HG03066 (cell line): ENCODE data around the gene LPIN3.
"Not testable (repeated sequence)": the region's sequence is repeated elsewhere in the genome, so short reads cannot be mapped to it uniquely, and the experiment has no call there.

Source experiments
- ATAC-seq: cut with Tn5 transposase; IDR thresholded peaks from one replicate; pipeline ENCODE4 v1.9.1; 2021; ENCODE audit warnings: low read depth; ENCODE audit not compliant: unreplicated experiment

The LPIN3 gene, protein sequence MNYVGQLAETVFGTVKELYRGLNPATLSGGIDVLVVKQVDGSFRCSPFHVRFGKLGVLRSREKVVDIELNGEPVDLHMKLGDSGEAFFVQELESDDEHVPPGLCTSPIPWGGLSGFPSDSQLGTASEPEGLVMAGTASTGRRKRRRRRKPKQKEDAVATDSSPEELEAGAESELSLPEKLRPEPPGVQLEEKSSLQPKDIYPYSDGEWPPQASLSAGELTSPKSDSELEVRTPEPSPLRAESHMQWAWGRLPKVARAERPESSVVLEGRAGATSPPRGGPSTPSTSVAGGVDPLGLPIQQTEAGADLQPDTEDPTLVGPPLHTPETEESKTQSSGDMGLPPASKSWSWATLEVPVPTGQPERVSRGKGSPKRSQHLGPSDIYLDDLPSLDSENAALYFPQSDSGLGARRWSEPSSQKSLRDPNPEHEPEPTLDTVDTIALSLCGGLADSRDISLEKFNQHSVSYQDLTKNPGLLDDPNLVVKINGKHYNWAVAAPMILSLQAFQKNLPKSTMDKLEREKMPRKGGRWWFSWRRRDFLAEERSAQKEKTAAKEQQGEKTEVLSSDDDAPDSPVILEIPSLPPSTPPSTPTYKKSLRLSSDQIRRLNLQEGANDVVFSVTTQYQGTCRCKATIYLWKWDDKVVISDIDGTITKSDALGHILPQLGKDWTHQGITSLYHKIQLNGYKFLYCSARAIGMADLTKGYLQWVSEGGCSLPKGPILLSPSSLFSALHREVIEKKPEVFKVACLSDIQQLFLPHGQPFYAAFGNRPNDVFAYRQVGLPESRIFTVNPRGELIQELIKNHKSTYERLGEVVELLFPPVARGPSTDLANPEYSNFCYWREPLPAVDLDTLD

DNA sequence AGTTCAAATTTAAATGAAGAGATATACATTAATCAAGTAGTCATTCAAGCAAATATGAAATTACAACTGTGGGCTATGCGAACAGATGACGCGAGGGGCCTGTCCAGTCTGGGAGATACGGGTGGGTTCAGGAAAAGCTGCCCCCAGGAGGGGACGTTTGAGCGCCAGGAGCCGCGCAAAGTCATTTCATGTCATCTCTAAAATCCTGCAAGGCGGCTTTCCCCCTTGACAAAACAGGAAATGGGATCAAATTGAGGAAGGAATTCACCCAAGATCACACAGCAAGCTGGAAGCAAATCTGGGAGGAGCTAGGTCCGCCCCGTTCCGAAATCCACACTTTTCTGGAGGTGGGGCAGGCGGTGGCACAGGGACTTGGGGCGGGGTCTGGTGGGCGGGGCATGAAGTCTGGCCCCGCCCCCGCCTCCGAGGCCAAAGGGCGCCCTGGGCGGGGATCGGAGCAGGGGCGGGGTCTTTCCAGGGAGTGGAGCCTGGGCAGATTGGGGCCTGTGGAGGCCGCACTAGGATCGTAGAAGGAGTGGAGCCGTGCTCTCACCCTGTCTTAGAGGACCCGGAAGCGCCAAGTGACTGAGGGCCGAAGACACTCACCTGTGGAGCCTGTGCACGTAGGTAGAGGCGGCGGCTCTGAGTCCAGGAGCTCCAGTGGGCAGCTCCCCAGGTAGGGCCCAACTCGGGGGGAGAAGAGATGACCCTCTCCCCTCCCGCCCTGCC is at the start of gene LPIN3:
Gene LPIN3 (plus strand): TSS at position 495 of the 729 bp plus-strand sequence. CDS start 4,983 bp downstream, outside the sequence.
- no peak for ATAC-seq

DNA sequence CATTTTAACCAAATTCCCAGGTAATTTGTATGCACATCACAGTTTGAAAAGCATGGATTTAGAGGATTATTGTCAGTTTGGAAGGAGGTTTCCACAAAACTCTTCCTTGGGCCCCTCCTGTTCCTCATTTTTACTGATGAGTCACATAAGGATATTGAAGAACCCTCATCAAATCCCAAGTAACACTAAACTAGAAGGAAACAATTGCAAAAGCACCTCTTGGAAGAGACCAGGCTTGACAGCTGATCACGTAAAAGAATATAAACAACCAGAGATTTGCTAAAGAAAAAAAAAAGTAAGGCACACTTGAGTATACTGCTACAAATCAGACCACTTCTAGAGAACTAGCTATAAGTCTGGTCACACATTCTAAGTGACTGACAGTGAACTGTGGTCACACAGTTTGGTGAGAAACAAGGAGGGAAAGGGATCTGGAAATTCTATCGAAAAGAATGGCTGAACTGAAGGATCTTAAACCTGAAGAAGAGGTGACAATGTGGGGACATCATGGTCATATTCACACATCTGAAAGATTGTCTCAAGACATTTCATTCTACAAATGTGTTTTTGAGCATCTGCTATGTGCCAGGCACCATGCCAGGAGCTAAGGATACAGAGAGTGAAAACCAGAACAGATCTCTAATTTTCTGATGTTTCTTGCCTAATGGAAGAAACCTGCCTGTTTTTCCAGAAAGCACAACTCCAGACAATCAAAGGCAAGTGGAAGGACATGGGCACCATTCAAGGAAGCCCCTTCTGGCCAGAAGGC is 47.2 kb upstream of the LPIN3 start:
- ATAC-seq = no peak

DNA sequence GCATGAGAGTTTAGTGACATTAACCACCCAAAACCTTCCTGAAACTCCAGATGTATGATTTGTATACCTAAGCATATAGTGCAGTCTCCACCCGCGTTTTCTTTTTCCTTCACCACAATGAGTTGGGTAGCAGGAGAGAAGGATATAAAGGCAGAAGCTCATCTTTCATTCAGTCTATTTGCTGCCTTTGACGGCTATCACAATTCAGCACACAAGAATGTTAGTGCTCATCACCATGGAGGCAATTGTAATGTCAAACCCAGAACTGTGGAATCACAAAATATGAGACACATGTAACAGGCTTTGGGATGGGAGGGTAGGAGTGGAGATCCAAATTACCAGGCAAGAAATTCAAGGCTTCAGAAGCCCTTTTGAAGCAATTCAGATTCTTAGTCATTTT is 40.7 kb upstream of the LPIN3 start:
- ATAC-seq = no peak

DNA sequence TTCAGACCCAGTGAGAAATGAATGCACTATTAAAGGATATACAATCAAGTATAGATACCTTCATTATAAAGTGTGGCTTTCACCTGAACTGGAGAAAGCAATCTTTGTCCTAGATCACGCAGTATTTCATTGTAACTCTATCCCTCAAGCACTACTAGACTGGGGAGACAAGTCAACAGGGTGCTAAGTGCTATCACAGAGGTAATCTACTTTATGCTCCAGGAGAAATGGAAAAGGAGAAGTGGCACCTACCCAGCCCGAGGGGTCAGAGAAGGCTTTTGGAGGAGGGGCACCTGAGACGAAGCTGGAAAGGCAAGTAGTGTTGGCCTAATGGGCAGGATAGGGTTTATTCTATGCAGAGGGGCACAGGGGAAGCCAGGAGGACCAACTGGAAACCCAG is 40.2 kb upstream of the LPIN3 start:
- ATAC-seq = no peak

DNA sequence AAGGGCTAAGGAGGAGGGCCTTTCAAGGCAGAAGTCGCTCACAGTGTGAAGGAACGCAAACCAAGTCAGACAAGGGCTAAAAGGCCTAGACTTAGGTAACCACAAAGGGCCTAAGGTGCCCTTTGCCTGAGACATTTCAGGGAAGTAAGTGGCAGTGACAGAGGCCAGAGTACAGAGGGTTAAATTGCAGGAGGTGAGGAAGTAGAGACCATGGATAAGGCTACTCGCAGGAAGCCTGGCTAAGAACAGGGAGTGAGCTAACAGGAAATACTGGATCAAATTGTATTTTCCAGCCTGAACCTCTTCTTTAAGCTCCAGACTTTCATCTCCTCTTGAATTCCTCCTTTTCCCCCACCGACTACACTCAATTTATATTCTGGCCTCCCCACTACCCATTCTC is 39.7 kb upstream of the LPIN3 start:
- ATAC-seq = no peak

DNA sequence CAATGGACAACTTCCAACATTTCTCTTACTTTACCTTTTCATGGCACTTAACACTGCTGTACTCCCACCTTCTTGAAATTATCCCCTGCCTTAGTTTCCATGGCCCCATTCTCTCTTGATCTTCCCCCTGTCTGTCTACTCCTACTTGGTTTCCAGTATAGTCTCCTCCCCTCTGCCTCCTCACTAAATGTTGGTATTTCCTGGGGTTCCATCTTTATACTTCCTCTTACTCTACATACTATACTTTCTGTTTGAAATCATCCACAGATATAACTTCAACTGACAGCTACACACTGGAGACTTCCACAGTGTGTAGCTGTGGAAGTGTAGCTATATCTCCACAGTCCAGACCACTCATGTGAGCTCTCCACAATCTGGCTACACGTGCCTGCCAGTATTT is 36.6 kb upstream of the LPIN3 start:
- ATAC-seq = no peak

DNA sequence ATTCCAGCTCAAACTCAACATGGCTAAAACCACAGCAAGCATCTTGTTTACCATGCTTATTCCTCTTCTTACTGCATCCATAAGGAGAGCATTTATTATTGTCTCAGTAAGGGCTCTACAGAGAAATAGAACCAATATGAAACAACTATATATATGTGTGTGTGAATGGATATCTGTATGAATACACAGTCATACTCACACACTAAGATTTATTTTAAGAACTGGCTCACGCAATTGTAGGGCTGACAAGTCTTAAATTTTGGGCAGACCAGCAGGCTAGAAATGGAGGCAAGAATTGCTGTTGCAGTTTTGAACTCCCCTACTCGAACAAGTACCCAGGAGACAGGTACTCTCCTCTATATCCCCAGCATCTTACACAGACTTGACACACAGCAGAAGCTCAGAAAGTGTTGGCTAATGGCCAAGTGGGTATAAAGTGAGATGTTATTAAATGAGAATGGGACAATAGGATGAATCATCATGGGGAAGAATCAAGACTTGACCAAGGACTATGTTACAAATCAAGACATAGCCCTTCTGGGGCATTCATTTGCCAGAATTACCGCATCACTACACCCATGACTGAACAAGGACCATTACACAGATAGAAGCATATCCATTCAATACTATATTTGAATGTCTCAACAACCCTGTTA is 36.1 kb upstream of the LPIN3 start:
- no peak for ATAC-seq

DNA sequence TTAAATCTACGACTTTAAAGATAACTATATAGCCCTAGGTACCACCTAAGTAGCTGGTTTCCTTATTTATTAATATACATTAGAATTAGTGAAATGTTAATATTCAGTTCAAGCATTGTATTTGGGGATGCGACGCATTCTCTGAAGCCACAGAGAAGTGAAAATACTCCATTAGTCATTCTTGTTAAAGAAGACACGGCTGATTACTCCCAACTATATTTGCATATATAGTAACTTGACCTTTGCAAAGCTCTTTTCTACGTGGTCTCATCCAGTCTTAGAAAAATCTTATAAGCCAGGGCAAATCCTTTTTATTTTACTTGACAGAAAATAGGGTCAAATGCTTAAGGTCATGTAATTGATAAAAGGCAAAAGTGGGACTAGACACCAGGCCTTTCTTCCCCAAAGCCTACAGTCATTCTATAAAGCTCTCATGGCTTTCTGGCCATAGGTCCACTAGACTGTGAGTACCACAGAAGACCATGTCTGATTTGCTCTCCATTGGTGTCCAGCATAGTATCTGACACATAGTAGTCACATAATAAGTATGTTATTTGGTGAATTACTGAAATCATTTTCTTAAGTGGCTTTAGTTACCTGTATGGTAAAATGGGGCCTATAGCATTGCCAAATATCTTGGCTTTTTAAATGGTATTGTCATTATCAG is 34.4 kb upstream of the LPIN3 start:
- peak; percentile 86 for ATAC-seq

DNA sequence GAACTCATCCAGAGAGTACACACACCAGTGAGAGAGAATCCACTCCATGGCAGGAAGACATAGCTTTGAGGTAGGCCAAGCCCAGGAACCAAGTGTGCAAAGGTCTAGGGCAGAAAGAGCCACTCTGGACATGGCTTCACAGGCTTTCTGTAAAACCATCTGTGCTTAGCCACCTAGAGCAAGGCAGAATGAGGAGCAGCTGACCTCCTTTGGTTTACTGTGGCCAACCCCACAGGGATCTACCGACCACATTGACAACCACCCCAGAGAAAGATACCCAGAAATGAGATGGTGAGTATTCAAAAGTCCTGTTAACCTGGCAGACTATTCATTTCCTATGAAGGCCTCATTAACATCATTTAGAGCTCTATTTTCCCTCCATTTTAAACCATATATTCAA is 33.6 kb upstream of the LPIN3 start:
- no peak for ATAC-seq

DNA sequence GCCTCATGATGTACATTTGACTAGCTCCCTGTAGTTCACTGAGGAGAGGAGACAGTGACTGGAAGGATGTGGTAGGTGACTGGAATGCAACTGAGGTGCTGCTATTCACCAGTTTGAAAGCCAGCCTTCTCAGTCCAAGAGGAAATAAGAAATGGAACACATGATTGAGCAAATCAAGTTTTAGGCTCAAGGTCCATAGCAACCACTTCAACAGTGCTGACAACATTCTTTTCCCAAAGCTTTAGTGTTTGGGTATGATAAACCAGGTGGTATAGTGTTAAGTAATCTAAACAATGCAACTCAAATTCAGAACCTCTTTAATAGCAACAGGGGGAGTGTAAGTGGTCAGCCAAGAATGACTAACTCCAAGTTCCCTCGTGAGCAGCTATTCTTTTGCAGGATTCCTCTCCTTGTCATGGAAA is 32.3 kb upstream of the LPIN3 start:
- ATAC-seq = no peak

DNA sequence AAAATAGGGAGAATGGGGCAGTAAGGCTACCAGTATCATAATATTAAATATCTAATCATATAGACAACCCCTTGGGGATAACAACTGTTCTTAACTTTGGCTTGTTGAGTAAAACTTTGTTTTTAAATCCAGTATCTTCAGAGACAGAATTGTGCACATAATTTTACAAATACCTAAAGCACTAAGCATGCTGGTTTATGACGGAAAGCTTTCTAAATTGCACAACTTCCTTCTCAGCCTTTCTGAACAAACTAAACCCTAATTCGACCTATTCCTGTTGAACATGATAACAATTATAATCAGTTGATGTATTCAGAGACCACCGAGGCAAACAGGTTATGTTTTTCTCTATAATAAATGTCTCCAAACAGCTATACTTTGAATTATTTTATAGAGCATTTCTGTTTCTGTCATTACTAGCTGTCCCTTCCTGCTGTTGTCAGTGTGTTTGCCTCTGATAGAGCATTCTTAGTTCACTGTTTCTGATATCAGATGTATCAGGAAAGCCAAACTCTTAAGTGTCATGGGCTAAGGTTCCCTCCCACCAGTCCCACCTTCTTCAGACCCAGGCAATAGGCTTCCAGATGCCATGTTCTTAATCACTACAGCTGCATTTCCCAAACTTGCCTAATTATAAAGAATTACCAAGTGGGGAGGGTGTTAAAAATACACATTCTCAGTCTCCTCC is 31.8 kb upstream of the LPIN3 start:
- ATAC-seq = no peak

DNA sequence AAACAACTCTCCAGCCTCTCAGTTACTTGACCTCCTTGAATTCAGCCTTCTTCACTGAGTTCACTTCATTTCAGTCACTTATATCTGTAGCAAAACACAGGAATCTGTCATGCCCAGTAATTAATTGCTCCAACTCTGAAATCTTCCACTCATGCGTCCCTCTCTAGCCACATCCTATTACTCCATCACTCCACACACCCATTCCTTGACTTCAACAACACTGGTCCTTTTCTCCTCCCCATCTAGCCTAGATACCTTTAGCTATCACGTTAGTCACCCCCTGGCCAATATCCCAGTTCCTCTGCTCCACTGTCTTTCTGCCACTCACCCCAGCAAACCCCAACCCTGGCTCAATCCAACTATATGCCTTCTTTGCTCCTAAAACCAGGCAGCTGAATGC is 30.8 kb upstream of the LPIN3 start:
- no peak for ATAC-seq

DNA sequence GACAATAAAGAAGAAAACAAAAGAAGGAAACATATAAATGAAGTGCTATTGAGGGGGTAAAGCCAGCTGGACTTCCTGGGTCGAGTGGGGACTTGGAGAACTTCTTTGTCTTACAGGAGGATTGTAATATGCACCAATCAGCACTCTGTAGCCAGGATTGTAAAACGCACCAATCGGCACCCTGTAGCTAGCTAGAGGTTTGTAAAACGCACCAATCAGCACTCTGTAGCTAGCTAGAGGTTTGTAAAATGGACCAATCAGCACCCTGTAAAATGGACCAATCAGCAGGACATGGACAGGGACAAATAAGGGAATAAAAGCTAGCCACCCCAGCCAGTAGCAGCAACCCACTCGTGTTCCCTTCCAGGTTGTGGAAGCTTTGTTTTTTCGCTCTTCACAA is 28.6 kb upstream of the LPIN3 start:
- not testable (repeated sequence) for ATAC-seq

DNA sequence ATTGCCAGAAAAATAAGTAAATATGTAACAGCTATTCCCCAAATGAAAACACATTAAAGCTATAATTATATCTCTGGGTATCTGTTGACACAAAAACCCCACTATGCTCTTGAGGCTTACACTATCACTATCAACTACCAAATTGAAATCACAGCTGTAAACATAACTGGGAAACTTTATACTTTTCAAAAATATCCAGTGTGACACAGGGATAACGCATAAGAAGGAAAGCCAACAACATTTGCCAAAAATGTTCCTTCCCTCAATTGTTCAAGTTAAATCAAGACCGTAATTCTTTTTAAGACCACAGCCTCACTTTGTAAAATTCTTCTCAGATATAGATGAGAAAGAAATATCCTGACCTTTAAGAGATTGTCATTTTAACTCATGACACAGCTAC is 26.2 kb upstream of the LPIN3 start:
- ATAC-seq = no peak

DNA sequence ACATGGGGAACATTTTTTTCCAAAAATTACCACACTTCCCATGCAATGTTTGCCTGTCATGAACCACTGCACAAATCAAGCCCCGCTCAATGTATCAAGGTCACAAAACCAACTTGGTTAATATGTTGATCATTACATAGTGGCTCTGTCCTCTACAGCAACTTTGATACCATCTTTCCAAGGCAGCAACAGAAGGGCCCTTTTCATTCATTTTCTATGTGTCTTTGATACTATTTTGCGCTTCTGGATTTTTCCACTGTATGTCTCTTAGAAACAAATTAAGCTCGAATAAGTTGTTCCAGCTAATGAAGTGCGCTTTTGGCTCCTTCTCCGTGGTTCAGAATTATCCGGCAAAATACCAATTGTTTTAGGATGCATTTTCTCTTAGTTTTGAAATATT is 24.6 kb upstream of the LPIN3 start:
- no peak for ATAC-seq

DNA sequence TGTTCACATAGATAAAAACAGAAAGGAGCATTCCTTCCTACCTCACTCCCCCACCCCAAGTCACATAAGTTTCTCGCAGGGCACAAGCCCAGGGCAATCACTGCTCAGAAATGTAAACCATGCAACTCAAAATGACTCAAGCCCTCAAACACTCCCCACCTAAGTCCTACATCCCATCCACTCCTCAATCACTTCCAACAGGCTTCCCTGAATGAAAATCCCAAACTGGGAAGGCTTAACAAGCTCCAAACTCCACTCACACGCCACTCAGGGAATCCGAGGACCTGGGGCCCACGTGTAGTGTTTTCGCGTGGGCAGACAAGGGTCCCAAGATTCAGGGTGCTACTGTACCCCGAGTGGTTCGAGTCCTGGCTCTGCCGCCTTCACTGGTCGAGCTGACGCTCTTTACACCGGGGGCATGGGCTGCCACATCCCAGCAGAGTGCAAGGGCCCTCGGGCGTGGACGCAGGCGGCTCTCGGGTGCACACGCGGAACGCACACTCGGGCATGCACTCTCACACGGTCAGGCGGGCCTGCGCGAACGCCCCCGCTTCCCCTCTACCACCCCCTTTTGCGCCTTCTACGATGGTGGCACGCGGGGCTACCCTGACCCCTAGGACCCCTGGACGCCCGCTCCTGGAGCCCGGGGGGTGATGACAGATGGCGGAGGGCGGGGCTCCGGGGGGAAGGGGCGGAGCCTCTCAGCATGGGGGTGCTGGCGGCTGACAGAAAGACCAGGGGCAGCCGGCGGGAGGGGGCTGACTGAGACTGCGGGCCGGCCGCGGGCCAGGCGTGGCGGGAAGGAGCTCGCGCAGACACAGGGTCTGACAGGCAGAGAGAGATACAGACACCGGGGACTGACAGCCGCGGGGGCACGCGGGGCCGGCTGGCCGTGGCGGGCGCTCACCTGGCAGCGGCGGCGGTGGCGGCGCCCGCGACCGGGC is 23.7 kb upstream of the LPIN3 start:
- peak; percentile 60 for ATAC-seq

DNA sequence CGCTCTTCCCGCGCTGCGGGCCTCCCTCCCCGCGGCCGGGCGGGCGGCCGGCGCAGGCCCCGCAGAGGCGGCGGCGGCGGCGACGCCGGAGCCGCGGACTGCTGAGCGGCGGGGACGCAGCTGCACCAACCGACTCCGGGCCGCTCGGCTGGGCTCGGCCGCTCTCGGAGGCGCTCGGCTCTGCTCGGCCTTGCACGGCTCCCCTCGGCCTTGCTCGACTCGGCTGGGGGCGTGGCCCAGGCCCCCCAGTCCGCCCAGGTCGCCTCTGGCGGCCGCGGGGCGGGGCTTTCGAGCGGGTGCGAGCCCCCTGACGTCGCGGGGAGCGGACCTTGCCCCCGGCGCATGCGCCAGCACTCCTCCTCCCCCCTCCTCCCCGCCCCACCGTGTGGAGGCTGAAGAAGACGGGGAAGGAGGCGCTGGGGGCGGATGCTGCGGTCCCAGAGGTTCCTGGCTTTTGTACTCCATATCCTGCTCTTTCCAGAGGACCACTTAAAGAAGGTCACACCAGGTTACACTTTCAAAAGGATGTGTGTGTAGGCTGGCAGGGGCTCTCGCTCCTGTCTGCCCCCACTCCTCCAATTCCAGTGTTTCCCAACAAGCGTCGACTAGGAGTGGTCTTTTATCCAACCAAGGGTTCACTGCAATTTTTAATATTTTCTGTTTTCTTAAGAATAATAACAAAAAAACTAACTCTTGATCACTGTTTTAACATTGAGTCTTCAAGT is 22.9 kb upstream of the LPIN3 start, which contains the start of gene ZHX3:
Gene ZHX3 (minus strand): TSS at position 186 of the 725 bp plus-strand sequence. CDS start 112,815 bp downstream, outside the sequence.
- ATAC-seq = peak; percentile 95
